Measurements from ENCODE around the gene MPIG6B. TPM values are rescaled to one million over a fixed set of nuclear protein-coding genes. Genes with fewer than 3 reads are reported as not detected.

MPIG6B gene
- total and polyA plus RNA-seq, 7 donors: 0.04 to 0.37 (median 0.15) TPM; not detected in 2

DNA sequence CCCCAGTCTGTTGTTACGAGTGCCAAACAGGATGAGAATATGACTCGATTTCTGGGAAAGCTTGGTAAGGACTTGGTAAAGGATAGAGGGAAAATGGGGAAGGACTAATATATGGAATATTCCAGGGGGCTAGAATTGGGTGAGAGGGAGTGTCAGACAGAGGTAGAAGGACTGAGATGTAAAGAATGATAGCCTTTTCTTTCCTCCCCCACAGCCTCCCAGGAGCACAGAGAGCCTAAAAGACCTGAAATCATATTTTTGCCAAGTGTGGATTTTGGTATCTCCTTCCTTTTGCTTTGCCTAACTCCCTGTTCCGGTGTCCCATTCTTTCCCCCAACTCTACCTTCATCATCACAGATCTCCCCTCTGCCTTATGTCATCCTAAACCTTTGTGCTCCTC lies 19.7 kb downstream of the MPIG6B start:
- 85 to 91% (median 86%) methylated on average over 3 of the region's 3 CpGs for WGBS, 3 donors
- TF ChIP-seq, protein P1, sequence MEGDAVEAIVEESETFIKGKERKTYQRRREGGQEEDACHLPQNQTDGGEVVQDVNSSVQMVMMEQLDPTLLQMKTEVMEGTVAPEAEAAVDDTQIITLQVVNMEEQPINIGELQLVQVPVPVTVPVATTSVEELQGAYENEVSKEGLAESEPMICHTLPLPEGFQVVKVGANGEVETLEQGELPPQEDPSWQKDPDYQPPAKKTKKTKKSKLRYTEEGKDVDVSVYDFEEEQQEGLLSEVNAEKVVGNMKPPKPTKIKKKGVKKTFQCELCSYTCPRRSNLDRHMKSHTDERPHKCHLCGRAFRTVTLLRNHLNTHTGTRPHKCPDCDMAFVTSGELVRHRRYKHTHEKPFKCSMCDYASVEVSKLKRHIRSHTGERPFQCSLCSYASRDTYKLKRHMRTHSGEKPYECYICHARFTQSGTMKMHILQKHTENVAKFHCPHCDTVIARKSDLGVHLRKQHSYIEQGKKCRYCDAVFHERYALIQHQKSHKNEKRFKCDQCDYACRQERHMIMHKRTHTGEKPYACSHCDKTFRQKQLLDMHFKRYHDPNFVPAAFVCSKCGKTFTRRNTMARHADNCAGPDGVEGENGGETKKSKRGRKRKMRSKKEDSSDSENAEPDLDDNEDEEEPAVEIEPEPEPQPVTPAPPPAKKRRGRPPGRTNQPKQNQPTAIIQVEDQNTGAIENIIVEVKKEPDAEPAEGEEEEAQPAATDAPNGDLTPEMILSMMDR (IDR thresholded peaks at IDR 0.05): no peak
- no peak overlapping the region for H3K4me3 ChIP-seq
- peaks cover 4% of the 10 kb centered on the region for H3K4me1 ChIP-seq
- H3K9me3 ChIP-seq: no peaks in the 10 kb centered on the region
- DNase-seq (no peak), ATAC-seq (no peak)
- intact Hi-C loops (cut with DNase I): no loop called here
- no peaks in the 10 kb centered on the region for H3K36me3 ChIP-seq (ENCODE audit: insufficient read depth in 1 of 2, low read depth in 1 of 2)
- no peaks in the 10 kb centered on the region for H3K27me3 ChIP-seq (ENCODE audit: insufficient read depth in 3 of 3, low read length in 2 of 3)
- H3K27ac ChIP-seq: no peak overlapping the region

DNA sequence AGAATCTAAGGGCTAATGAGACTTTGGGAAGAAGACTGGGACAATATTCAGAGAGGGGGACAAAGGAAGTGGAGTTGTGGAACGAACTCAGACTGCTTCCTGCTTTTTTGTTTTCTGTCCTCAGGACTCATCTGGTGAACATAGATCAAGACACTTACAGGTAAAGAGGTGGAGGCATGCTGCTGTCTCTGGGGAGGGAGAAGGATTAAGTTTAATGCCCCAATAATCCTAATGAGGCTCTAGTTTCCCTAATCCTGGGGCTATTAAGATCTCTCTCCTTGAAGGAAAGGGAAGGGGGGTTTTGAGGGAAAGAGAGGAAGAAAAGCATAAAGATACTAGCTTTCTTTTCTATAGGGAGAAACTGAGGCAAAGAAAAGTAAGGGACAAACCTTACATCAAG lies 21.2 kb downstream of the MPIG6B start:
- Histone ChIP-seq H3K9me3 (no peaks in the 10 kb centered on the region), H3K36me3 (ENCODE audit: insufficient read depth in 1 of 2, low read depth in 1 of 2) (no peaks in the 10 kb centered on the region), H3K4me3 (no peak overlapping the region), H3K27ac (no peak overlapping the region), H3K27me3 (ENCODE audit: insufficient read depth in 3 of 3, low read length in 2 of 3) (no peaks in the 10 kb centered on the region), H3K4me1 (peaks cover 2% of the 10 kb centered on the region)
- WGBS, 3 donors: 50 to 78% (median 65%) methylated on average over 1 of the region's 1 CpG
- no peak for ATAC-seq
- no peak for DNase-seq
- intact Hi-C loops (cut with DNase I): no loop called here
- TF ChIP-seq, protein P1 (IDR thresholded peaks at IDR 0.05): no peak

DNA sequence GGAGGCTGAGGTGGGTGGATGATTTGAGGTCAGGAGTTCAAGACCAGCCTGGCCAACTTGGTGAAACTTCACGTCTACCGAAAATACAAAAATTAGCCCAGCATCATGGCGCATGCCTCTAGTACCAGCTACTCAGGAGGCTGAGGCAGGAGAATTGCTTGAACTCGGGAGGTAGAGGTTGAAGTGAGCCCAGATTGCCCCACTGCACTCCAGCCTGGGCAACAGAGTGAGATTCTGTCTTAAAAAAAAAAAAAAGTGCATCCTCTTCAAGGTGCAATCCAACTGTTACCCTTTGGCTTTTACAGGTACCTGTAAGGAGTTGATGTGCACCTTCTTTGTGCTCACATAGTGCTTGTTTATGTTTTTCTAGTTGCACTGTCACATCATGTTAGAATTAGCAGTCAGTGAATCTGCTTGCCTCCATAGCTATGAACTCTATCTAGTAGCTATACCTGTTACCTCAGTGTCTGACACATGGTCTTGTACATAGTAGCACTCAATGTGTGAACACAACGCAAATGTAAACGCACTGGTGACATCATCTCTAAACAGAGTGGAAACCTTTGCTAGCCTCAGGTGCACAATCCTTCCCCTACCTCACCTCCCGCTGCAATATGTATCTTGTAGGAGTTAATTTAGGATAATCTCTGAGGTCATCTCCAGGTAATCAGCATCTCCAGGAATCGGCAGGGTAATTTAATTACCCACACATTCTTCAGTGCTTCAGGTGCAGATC lies 26.3 kb downstream of the MPIG6B start:
- Histone ChIP-seq H3K9me3 (no peaks in the 10 kb centered on the region), H3K27ac (no peak overlapping the region), H3K4me3 (no peak overlapping the region), H3K4me1 (no peaks in the 10 kb centered on the region), H3K27me3 (ENCODE audit: insufficient read depth in 3 of 3, low read length in 2 of 3) (no peaks in the 10 kb centered on the region), H3K36me3 (ENCODE audit: insufficient read depth in 1 of 2, low read depth in 1 of 2) (no peaks in the 10 kb centered on the region)
- DNase-seq (no peak), ATAC-seq (no peak)
- intact Hi-C loops (cut with DNase I): no loop called here
- TF ChIP-seq, protein P1 (IDR thresholded peaks at IDR 0.05): no peak
- WGBS, 3 donors: 92 to 96% (median 93%) methylated on average over 8 of the region's 8 CpGs

DNA sequence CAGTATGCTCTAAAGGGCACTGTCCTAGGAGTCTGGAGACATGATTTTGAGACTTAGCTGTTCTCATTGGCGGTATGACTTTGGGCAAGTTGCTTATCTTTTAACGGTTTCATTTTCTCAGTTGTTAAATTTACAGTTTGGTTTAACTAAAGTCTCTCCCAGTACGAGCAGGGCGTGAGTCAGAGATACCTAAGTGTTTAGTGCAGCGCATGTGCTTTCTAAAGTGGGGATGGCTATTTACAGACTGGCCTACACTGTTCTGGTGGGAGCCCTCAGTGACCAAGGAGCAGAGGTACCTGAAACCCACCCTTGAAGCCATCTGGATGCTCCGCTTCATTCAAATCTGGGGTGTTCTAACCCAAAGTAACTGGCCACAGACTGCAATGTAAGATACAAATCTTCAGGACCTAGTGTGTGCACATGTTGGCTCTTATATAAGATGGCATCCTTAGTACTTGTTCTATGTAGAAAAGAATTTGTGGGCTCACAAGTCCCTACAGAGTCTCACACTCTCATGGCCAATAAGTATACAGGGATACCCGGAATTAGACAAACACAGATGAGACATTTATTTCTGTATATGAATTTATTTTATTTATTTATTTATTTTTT lies 27.3 kb downstream of the MPIG6B start:
- WGBS, 3 donors: 92 to 96% (median 93%) methylated on average over 7 of the region's 7 CpGs

More for the DNA sequence above, 27.3 kb downstream of the MPIG6B start:
- Histone ChIP-seq H3K27me3 (ENCODE audit: insufficient read depth in 3 of 3, low read length in 2 of 3) (no peaks in the 10 kb centered on the region), H3K36me3 (ENCODE audit: insufficient read depth in 1 of 2, low read depth in 1 of 2) (no peaks in the 10 kb centered on the region), H3K27ac (no peak overlapping the region), H3K9me3 (no peaks in the 10 kb centered on the region), H3K4me3 (no peak overlapping the region), H3K4me1 (no peaks in the 10 kb centered on the region)
- DNase-seq (no peak), ATAC-seq (no peak)
- TF ChIP-seq, protein P1 (IDR thresholded peaks at IDR 0.05): no peak
- intact Hi-C loops (cut with DNase I): no loop called here
